GM18526 (cell line): ENCODE measurements around the gene SLC39A13.

ENCODE experiments used
- POLR2A ChIP-seq: IDR thresholded peaks from 3 replicates; pipeline ENCODE4 v1.6.1; 2011; ENCODE audit not compliant: insufficient read length; ENCODE audit errors: extremely low read depth

The SLC39A13 gene

DNA sequence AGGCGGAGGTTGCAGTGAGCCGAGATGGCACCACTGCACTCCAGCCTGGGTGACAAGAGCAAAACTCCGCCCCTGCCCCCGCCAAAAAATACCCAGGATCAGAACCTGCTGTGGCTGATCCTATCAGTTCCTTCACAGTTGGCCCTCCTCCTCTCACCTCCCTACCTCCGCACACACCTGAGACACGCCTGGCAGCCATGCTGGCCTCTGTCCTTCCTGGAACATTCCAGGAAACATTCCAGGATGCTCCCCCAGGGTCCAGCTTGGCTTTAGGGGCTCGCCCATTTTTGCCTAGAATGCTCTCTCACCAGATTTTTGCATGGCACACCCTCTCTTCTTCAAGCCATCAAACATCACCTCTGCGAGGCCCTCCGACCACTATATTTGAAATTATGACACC lies 38.4 kb downstream of the SLC39A13 start:
- TF ChIP-seq POLR2A = no peak

DNA sequence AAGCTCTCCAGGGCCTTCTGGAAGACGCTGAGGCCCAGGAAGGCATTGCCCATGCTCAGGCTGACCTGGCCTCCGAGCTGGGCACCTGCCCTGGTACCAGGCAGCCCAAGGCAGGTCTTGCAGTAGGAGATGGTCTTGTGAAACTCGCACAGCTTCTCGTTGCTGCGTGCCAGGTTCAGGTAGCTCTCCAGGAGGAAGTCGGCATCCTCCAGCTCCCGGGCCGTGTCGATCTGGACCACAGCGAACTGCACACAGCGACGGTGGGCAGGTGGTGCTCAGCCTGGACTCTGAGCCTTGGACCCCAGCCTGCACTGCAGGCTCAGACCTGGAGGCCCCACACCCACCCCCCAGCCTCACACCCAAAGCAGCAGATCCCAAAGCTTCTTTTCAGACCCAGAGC lies 39.5 kb downstream of the SLC39A13 start:
- no peak for TF ChIP-seq POLR2A

DNA sequence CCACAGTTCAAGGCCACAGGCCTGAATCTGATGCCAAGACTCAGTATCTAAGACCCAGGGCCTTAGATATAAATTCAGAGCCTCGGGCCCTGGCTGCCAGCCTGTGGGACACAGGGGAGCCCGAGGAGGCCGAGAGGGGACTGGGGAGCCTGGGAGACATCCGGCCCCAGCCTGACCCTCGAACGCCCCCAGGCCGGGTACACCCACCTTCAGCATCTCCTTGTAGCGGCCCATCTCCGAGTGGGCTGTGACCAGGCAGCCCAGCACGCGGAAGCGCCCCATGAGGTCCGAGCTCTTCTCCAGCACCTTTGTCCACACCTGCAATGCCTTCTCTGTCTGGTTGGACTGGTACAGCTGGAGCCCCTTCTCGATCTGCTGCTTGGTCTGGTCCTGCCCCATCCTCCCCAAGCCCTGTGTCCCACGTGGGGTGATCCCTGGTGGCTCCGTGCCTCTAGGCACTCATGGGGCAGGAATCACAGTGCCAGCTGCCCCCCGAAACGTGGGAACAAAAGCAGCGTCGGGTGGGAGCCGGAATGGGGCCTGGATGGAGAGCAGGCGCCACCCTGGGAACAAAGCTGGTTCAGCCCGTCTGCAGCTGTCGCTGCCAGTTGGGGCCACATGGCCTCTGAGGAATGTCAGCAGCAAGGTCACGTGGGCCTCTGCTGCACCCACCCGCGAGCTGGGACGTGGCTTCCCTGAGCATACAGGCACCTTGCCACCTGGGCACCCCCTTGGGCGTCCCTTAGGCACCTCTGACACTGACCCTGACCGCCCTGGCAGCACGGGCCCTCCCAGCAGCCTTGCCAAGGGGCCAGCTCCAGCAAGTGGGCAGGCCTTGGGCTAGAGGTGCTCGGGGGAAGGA lies 40.4 kb downstream of the SLC39A13 start, which contains the start of gene RAPSN:
TSS of gene RAPSN (minus strand) at position 571 of the 862 bp plus-strand sequence. CDS start at position 399, 172 bp downstream.
- no peak for TF ChIP-seq POLR2A

DNA sequence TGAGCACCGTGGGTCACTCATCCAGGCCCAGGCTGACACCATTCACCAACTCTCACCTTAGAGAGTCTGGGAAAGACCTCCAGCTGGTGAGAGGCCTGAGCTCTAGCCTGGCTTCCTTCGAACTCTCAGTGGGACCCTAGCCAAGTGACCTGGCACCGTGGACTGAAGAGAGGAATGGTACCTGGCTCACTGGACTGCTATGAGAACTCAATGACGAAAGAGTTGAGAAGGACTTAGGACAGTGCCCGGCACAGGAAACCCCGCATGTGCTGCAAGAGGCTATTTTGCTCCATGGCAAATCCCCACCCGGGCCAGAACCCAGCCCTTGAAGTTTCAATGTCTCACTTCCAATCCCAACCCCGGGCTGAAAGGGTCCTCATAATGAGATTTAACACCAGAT lies 41.2 kb downstream of the SLC39A13 start:
- TF ChIP-seq POLR2A = no peak

DNA sequence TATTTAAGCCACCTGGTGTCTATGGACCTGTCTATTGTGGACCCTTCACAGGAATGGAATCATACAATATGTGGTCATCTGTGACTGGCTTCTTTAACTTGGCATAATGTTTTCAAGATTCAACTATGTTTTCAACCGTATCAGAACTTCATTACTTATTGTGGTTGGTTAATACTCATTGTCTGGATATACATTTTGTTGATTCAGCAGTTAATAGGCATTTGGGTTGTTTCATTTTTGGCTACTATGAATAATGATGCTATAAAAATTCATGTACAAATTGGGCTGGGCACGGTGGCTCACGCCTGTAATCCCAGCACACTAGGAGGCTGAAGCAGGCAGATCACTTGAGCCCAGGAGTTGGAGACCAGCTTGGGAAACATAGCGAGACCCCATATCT lies 43.0 kb downstream of the SLC39A13 start:
- no peak for TF ChIP-seq POLR2A

DNA sequence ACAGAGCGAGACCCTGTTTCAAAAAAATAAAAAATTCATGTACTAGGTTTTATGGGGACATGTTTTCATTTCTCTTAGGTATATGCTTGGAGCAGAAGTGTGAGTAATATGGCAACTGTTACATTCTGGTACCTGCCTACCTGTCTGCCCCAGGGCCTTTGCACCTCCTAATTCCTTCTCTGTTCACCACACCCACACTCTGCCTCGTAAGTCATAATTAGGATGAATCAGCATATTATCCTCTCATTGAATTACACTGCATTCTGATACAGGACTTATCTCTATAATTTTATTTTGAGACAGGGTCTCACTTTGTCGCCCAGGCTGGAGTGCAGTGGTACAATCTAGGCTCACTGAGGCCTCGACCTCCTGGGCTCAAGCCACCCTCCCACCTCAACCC lies 43.6 kb downstream of the SLC39A13 start:
- no peak for TF ChIP-seq POLR2A

DNA sequence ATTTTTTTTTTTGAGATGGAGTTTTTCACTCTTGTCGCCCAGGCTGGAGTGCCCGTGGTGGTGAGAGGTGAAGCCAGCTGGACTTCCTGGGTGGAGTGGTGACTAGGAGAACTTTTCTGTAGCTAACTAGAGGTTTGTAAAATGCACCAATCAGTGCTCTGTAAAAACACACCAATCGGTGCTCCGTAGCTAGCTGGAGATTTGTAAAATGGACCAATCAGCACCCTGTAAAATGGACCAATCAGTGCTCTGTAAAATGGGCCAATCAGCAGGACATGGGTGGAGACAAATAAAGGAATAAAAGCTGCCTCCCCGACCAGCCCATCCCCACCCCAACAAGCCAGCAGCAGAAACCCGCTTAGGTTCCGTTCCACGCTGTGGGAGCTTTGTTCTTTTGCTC lies 45.0 kb downstream of the SLC39A13 start:
- TF ChIP-seq POLR2A = no peak

DNA sequence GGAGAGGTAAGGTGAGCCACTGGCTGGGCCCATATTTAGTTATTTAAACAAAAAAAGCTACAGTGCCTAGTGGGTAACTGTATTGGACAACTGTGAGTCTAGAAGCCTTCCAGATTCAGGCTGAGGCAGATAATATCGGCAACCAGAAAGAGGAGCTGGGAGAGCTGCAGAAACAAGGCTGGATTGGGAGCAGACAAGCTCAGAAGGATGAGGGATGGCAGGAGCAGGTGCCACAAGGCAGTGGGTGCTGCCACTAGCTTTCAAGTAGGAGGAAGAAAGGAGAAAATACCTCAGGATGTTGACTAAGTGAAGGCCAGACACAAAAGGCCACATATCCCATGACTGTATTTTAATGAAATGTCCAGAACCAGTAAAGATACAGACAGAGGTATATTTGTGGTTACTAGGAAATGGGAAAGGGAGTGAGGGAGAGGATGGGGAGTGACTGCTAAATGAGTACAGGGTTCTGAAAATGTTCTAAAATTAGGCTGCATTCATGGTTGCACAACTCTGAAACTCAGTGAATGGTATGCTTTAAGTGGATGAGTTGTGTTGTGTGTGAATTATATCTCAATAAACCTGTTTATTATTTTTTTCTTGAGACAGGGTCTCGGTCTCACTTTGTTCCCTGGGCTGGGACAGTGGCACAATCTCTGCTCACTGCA lies 52.3 kb downstream of the SLC39A13 start:
- no peak for TF ChIP-seq POLR2A

DNA sequence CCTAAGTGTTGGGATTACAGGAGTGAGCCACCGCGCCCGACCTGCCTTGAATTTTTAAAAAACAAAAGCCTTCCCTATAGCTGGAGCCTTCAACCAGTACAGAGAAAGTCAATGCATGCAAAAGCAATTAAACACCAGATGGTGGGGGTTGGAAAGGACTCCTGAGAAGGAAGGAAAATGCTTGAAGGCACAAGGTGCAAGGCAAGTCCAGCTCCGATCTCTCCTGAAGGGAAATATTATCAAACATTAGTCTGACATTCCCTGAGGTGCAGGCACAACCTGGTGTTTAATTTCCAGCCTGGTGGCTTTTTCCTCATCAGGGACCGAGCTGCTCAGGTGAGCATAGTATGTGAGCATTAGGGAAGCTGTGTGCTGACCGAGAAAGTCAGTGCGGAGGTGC lies 53.5 kb downstream of the SLC39A13 start:
- TF ChIP-seq POLR2A = no peak

DNA sequence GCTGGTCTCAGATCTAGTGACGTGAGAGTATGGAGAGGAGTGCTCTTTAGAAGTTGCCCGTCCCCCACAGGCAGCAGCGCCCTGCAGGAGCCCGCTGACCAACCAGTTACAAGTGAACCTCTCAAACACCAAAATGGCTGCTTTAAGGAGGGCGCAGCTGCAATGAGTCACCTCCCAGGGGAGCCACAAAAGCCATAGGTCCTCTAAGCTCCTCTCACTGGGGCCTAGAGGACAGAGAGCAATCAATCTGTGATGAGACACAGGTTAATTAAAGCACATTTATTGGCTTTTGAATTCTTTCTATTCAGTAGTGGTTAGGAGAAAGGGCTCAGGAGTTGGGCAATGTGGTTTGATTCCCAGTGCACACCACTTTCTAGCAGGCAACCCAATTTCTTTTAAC lies 56.1 kb downstream of the SLC39A13 start:
- no peak for TF ChIP-seq POLR2A
